ENCODE measurements around the gene CWC25.

DNA sequence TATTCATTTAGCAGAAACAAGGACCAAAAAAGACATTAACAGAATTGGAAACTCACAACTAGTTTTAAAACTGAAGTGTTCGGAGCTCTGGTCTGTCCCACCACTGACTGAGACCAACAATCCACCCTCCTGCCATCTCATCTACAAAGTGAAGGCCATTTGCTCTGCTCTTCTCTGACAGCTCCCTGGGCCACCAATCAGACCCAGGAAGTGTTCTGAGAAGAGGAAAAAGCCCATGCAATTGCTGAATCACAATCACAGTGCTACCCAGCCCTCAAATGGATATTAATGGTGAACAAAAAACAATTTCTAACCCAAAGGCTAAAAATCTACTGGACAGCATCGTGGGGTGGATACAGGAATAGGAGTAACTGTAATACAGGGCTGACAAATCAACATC, 26.3 kb upstream of the CWC25 start:
- TF ChIP-seq TAF1 (IDR thresholded peaks at IDR 0.05; ENCODE audit: borderline replicate concordance, low read depth, low read length) (no peak), POLR2A (IDR thresholded peaks at IDR 0.05; ENCODE audit: low read depth, low read length) (no peak)
